ENCODE results near the gene SPI1.

The SPI1 gene

DNA sequence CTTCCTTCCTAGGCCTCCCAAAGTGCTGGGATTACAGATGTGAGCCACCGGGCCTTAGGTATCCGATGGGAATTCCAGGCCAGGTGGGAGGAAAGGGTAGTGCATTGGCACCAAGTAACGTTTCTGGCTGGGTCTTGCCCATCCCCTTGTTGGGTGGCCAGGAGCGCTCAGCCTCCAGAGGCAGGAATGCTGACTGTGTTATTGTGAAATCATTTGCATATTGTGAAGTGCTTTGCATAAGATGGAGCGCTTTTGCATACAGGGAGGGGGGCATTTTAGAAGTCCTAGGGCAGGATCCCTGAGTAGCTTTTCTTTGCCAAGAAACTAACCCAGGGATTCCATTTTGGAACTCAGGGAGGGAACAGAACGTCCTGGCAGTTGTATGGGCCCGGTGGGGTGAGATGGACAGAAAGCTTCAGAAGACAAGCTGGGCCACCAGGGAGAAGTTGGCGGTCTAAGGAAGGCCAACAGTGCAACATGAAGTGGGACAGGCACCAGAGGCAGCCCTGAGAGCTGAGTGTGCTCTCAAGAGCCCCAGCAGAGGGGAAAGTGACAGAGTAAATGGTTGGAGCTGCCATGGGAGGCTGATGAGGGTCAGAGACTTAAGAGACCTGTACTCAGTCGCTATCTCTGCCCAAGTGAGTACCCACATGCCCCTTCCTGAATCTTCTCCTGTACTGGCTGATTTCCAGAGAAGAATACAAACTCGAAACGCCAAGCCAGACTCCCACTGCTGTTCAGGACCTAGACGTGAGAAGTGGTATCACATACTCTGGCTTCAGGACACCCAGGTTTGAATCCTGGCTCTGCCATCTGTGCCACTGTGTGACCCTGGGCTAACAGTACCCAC, 28.8 kb upstream of the SPI1 start:
- DNase-seq (ENCODE audit: low read depth): no peak

DNA sequence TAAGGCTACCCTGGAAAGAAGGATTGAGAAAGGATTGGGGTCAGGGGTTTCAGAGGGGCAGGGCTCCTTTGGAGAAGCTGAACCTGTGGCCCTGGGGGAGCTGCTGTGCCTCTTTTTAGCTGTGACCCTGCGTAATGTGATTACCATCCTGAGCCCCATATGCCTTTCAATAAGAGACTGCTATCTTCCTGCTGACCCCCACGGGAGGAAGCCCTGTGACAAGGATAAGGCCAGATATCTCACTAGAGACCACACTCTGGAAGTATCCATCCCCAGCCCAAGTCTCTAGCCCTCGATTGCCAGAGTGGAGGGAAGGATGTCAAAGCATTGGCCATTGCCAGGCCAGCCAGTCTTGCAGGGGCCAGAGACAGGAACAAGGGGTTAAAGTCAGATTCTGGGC, 25.2 kb upstream of the SPI1 start:
- no peak for DNase-seq (ENCODE audit: low read depth)

DNA sequence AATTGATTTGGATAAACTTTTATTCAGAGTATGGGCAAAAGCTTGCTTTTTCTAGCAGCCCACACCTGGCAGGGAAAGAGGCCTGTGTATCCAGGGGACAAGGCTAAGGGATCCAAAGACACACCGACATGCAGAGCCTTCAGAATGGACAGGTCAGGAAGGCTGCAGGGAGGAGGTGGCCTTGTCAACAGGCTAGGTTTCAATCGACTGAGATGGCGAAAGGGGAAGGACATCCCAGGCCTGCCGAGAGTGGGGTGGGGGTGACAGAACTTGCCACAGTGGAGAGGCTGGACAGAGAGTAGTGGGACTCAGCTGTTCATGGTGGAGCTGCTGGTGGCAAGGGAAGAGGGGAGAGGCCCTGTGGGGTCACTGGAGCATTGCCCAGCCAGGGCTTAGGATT, 24.8 kb upstream of the SPI1 start:
- no peak for DNase-seq (ENCODE audit: low read depth)

DNA sequence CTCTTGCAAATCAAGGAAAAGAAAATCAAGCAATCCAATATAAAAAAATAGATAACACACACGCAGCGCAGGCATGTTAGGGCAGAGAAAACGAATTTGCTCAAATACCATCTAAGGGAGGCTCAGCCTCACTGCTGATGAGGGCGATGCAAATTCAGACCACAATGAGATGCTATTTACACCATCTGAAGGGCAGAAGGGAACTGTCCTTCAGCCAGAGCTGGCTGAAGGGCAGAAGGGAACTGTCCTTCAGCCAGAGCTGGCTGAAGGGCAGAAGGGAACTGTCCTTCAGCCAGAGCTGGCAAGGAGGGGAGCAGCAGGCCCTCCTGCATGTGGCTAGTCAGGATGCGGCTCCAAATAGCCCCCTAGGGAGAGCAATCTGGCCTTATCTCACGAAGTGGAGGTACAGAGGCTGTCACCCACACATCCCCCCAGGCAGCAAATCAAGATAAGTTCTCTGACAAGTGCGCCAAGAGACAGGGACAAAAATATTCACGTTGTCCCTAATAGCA, 22.5 kb upstream of the SPI1 start:
- DNase-seq (ENCODE audit: low read depth): no peak

DNA sequence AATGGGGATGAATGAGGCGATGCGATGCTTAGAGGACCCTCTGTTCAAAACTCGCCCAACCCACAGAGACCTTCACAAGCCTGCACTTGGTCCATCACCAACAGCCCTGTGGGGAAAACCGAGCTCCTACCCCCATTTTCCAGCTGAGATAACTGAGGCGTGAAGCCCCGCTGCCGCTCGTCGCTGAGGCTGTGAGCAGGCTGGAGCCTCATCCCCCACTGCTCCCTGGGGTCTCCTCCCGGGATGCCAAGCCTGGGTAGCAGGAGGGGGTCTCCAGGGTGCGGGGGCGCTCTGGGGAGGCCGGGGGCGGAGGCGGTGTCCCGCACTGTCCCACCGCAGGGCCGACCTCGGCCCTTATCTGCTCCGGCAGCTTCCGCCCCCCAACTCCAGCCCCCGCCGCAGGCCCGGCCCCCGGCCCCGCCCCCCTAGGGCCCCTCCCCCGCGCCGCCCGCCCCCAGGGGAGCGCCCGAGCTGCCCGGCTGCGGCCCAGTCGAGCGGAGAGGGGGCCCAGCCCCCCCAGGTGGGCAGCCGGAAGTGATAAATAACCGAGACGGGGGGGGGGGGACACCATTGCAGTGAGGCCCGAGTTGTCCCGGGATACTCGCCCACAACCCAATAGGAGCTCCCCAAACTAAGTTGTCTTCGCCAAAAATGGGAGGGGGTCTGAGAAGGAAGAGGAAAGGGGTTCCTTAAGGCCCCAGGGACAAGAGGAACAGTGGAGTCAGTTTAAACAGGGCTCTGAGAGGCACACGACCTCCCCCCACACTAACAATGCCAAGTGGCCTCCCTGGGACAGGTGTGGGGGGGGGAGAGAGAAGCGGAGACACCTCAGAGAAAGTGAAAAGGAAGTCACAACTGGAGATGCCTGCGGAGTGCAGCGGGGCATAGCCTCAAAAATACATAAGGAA, 21.8 kb upstream of the SPI1 start:
- DNase-seq (ENCODE audit: low read depth): no peak

DNA sequence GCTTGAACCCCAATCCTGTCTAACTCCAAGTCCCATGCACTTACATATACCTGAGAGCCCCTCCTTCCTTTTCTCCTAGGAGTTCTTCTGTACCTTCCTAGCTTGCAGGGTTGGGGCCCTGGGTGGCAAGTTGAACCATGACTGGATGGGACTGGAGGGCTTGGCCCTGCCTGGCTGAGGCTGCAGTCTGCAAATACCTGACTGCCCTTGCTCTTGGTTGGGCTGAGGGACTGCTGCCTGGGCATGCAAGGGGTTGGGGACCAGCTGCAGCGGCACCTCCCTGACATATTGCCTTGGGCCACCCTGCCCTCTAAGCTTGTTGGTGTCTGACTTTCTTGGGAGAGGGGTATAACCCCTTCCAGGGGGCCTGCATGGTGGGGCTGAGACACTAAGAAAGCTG, 20.2 kb upstream of the SPI1 start:
- DNase-seq (ENCODE audit: low read depth): no peak

DNA sequence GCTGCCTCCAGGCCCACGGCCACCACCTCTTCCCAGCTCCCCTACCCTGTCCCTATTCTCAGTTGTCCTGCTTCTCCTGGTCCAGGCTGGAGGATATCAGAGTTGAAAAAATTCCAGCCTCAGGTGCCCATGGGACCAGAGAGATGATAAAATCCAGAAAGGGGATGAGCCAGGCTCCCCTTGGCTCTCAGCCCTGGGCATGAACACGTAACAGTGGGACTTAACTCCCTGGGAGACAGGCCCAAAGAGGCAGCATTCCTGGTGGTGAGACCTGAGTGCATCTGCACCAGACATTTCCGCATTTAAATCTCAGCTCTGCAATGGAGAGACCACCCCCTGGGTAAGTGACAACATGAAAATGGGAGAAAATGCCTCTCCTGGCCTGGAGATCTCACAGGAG, 19.7 kb upstream of the SPI1 start:
- no peak for DNase-seq (ENCODE audit: low read depth)

DNA sequence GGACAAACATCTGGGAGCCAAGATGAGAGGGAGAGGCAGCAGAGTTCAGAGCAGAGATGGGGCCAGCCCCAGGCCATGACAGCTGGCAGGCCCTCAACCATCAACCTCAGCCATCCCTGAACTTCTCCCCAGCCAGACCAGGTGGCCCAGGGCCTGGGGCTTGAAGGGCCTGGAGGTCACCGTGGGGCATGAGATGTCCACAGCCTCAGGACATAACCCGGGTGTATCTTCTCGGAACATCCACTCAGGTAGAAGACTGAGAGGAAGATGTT, 17.6 kb upstream of the SPI1 start:
- DNase-seq (ENCODE audit: low read depth): no peak

DNA sequence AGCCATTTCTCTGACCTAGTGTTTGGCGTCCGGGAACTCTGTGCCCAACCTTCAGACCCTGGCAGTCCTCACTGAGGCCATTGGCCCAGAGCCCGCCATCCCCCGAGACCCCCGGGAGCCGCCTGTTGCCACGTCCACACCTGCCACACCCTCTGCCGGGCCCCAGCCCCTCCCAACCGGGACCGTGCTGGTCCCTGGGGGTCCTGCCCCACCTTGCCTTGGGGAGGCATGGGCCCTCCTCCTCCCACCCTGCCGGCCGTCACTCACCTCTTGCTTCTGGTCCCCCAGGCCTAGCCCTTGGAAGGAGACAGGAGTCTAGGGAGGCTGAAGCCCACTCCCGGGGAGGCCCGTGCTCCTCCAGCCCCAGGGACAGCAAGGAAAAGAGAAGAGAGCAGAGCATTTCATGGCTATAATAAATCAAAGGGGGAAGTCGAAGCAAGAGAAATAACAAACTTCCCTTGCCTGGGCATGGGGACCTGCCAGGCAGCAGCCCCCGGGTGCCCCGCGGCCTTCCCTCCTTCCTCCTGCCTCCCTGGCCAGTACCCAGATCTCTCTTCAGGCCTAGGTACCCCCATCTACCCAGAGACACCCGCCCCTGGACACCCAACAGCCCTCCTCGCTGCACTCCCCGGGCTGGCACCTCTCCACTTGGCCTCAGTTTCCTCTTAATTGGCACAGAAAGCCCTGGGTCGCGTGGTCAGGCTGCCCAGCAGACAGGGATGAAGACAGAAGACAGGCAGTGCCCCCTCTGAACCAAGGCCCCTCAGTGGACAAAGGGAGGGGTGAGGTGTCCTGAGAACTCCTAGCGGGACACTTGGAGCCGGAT, 17.1 kb upstream of the SPI1 start:
- DNase-seq (ENCODE audit: low read depth): no peak

DNA sequence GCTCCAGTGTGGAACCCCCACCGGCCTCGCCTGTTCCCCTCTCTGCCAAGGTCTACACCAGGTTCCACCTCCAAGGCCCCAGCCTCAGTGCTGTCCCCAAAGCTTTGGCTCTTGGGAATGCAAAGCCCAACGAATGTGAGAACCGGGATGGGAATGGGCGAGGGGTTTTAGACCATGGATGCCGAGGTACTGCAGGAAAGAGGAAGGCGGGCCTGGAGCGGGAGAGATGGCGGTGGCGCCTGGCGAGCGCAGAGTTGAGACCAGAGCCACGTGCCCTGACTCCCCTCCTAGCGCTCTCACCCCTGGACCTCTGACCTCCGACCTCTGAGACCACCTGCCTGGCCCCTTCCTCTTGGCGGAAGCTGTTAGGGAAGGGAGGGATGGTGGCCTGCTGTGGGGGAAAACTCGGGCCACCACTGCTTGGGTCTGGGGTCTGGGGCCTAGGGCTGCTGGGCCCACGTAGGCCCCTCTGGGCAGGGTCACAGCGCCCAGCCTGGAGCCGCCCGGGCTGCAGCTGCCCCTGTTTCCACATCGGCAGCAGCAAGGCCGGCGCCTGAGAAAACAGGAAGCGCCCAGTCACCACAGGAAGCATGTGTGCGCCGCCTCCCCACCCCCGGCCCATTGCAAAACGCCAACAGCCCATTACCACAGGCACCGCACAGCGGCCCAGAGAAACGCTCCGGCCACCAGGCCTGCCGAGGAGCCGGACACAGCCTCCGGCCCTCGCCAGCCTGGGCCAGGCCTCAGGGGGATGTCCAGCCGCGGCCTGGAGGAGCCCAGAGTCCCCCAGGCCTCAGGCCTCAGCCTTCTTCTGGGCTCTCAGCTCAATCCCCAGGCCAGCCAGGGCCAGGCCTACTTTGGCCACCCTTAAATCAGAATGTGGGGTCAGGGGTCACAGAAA, 16.2 kb upstream of the SPI1 start:
- peak; percentile 51 for DNase-seq (ENCODE audit: low read depth)

DNA sequence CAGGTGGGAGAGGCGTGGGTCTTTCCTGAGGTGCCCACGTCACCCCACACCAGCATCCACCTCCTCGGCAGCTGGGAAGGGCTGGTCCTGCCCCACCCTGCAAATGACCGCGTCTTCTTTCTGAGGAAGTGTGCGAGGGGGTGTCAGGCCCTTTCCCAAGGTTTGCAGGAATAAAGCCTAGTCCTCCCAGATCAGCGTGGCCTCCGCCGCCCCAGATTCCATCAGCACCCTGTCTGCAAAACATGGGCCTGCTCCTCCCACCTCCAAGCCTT, 15.6 kb upstream of the SPI1 start:
- DNase-seq (ENCODE audit: low read depth): no peak

DNA sequence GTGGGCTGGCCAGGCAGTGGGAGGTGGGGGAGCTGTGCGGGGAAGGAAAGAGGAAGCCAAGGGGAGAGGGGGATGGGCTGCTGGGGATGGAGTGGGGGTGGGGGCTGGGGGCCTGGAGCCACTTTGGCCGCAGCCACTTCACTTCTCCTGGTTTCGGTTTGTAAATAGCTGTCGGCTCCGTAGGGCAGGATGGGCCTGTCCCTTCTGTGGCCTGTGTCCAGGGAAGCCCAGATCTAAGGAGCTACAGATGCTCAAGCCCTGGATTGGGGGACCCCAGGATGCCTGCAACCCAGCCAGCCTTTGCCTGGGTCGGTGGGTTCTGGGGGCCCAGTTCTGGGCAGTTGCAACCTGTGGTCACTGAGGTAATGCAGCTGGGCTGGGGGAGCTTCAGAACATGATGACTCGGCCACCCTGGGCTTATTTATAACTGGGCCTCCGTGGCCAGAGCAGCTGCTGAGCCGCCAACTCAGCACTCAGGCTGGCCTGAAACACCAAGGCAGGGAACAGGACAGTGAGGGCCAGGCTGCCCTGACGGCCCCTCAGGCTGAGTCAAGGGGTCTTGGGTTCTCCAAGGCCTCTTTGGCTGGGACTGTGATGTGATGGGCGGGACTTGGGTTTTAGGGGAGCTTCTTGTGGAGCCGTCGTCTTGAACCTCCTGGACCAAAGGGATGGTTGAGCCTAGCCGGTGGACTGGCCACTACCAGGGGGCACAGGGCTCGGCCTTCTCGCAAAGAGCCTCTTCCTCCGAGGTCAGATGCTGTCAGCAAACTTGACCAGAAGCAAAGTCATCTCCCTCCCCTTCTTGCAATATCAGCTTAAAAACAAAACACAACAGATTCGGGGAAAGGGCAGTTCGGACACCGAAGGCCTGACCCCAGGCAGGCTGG, 15.1 kb upstream of the SPI1 start:
- DNase-seq (ENCODE audit: low read depth): no peak

DNA sequence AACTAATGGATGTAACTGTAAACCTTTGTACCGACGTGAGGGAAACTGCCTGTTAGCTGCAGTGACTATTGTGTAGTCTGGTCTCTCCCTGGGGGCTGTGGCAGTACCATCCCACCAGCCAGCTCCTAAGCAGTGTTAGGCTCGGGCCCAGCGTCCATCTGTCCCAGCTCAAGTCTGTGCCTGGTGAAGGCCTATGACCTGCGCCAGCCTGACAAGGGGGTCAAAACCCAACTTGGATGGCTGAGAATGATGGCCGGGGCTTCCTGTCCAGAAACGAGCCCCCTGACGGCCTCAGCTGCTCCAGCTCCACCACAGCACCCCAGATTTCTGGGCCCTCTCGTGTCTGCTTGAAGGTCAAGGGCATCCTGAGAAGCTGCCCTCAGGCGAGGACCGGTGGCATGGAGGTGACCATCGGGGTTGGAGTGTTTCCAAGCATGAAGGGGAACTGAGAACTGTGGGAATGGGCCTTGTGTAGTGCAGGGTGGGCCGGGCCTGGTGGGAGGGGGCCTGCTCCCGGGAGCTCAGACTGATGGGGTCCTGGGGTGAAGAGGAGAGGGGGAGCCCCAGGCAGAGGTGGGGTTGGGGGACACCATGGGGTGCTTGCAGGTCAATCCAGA, 14.3 kb upstream of the SPI1 start:
- no peak for DNase-seq (ENCODE audit: low read depth)

DNA sequence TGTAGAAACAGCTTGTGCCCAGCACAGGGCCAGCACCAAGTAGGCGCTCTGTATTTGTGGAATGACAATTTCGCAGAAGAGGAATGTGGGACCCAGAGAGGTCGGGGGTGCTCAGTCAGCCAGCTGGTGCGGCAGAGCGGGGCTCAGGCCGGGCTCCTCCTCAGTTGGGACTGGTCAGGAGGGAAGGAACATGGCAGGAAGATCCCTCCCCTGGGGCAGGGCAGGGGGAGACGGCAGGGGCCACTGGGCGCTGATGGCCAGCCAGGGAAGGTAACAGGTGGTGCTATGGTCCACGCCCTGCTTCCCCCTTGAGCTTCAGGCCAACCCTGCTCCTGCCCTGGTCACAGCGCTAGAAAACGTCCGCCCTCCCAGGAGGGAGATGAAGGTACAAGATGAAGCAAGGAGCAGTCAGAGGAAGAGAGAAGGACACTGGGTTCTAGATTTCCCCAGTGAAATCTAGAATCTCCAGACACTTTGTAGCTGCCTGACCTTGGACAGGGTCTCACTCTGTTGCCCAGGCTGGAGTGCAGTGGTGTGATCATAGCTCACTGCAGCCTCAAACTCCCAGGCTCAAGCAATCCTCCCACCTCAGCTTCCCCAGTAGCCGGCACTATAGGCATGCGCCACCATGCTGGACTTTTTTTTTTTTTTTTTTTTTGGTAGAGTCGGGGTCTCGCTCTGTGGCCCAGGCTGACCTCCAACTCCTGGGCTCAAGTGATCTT, 13.5 kb upstream of the SPI1 start:
- DNase-seq (ENCODE audit: low read depth): no peak

DNA sequence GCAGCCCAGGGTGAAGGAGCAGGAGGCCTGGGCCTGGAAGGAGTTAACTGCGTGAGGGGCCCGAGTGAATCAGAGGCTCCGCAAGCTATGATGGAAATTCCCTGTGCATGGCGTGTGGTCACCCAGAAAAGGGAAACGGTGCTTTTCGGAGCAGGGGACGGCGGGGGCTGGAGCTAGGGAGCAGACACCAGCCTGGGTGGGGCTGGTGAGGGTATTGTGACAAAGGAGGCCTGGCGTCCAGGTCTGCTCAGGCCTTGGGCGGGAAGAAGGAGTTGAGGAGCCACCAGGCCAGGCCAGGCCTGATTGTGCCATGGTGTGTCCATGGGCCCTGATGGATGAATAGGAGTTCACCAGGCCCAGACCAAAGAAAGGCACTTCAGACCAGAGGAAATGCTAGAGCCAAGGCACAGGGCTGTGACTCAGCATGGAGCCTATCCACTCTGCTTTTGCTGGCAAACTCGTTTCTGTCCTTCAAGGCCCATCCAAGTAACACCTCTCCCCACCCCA, 12.8 kb upstream of the SPI1 start:
- no peak for DNase-seq (ENCODE audit: low read depth)

DNA sequence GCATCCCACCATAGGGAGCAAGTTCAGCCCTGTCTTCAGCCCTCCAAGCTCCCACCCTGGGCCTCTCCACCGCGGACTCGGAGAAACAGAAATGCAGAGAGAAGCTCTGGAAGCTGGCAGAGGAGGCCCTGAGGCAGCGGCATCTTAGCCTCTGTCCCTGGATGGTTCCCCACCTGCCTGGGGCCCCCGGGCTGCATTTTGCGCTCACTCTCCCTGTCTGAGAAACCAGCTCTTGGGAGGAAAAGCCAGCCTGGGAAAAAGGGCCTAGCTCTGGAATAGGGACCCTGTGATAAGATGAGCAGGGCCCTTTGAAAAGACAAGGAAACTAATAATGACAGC, 12.0 kb upstream of the SPI1 start:
- DNase-seq (ENCODE audit: low read depth): no peak

DNA sequence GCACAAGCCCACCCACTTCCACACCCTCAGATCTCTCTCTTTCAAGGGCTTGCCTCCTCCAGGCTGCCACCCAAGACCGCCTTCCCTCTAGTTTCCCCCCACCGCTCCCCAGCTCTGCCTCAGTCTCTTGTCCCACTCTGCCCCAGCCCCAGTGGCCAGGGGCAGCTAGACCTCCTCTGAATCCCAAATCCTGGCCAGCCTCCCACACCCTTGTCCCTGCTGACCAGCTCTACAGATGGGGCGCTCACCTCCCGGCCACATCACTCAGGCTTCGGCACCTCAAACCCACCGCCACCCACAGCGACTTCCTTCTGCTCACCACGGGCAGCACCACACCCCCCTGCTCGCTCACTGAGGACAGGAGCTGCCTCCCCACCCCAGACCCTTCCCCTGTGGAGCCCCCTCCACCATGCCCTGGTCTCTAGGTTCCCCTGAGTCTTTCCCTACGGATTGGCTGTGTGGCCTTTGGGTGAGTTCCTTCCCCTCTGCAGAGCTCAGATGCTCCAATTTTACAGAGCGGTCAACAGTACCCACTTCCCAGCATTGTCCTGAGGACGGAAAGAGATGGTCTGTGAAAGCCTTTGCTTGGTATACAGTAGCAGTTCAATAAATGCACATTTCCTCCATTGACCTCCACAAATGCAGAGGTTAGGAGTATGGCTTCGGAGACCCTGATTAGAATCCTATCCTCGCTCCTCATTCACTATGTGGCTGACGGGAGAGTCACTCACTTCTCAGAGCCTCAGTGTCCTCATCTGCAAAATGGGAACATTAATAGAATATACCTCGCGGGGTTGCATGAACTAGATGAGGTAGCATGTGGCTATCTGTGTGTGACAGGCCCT, 11.5 kb upstream of the SPI1 start:
- no peak for DNase-seq (ENCODE audit: low read depth)
